Epithelial cell of proximal tubule (primary cell): ENCODE data around the gene LTBP4. TPM values are rescaled to one million over a fixed set of nuclear protein-coding genes. Genes with fewer than 3 reads are reported as not detected.
A peak's percentile ranks its signal among the peaks of the same experiment; 100 is the strongest.

ENCODE experiments used
- DNase-seq: peaks from one replicate; pipeline ENCODE4 v3.0.0-alpha.2; 2011; ENCODE audit warnings: low read depth
- H3K4me3 ChIP-seq: 2 replicates; pipeline ENCODE4 v1.5.1; 2011; ENCODE audit warnings: low read depth, mild to moderate bottlenecking, low read length
- total RNA-seq: library from RNA; depleted of rRNA; stranded (reverse); fragments of >200 nt; gene quantifications from 2 replicates; pipeline ENCODE4 v1.2.3, GENCODE V29; 2015
- TF ChIP-seq, protein P1 (sequence below): conservative IDR thresholded peaks from 2 replicates; pipeline ENCODE4 v1.5.1; 2012; ENCODE audit warnings: low read depth, mild to moderate bottlenecking, low read length

Gene LTBP4
- total RNA-seq, 1 donor from 2014 or later, result 149 TPM

DNA sequence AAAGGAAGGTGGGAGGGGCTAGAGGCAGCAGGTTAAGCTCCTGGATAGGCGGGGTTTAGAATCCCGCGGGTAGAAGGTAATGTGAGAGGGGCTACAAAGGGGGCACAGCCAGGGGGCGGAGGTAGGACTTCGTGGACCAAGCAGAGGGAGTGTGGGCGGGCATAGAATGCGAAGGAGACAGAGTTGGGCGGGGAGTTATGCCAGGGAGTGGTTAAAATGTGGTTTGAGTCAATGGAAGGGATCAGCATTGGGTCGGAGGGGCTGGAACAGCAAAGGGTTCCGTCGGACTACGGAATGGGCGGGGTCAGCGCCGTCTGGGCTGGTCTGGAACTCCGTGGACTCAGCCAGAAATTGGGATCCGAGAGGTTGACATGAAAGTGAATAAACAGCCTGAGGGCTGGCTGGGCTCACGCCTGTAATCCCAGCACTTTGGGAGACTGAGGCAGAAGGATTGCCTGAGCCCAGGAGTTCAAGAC, 3.0 kb downstream of the LTBP4 start:
- DNase-seq, result no peak
- H3K4me3 ChIP-seq, result peak overlapping the region; percentile 11
- TF ChIP-seq, protein P1, sequence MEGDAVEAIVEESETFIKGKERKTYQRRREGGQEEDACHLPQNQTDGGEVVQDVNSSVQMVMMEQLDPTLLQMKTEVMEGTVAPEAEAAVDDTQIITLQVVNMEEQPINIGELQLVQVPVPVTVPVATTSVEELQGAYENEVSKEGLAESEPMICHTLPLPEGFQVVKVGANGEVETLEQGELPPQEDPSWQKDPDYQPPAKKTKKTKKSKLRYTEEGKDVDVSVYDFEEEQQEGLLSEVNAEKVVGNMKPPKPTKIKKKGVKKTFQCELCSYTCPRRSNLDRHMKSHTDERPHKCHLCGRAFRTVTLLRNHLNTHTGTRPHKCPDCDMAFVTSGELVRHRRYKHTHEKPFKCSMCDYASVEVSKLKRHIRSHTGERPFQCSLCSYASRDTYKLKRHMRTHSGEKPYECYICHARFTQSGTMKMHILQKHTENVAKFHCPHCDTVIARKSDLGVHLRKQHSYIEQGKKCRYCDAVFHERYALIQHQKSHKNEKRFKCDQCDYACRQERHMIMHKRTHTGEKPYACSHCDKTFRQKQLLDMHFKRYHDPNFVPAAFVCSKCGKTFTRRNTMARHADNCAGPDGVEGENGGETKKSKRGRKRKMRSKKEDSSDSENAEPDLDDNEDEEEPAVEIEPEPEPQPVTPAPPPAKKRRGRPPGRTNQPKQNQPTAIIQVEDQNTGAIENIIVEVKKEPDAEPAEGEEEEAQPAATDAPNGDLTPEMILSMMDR, result no peak

DNA sequence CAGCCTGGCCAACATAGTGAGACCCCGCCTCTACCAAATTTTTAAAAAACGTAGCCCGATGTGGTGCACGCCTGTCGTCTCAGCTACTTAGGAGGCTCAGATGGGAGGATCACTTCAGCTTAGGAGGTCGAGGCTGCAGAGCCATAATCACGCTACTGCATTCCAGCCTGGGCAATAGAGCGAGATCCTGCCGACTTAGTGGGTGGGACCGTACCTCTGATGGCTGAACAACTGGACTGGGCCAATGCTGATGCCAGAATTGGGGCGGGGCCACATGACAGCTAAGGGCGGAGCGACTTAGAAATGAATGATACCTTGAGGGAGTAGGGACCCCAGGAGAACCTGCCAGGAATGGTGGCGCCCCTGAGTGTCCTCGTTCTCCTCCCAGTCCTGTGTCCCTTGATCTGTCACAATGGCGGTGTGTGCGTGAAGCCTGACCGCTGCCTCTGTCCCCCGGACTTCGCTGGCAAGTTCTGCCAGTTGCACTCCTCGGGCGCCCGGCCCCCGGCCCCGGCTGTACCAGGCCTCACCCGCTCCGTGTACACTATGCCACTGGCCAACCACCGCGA, 3.6 kb downstream of the LTBP4 start:
- H3K4me3 ChIP-seq, result peak overlapping the region; percentile 67
- DNase-seq, result no peak
- TF ChIP-seq, protein P1, result no peak

DNA sequence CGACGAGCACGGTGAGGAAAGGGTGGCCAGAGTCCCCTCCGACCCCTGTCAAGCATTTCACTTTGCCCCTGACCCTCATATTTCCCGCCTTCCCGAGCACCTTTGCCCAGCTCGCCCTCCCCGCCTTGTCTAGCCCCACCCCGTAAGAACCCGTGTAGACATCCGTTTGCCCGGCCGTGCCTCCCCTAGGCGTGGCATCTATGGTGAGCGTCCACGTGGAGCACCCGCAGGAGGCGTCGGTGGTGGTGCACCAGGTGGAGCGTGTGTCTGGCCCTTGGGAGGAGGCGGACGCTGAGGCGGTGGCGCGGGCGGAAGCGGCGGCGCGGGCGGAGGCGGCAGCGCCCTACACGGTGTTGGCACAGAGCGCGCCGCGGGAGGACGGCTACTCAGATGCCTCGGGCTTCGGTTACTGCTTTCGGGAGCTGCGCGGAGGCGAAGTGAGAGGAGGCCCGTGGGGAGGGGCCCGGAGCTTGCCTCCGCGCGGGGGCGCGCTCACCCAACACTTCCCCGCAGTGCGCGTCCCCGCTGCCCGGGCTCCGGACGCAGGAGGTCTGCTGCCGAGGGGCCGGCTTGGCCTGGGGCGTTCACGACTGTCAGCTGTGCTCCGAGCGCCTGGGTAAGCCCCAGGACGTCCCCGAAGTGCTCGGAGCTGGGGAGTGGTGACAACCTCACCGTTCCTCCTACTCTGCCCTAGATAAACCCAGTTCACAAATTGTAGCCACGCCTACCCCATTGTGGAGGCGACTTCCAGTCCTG, 4.2 kb downstream of the LTBP4 start:
- DNase-seq, result no peak
- TF ChIP-seq, protein P1, result peak; percentile 27
- peak overlapping the region; percentile 67 for H3K4me3 ChIP-seq

DNA sequence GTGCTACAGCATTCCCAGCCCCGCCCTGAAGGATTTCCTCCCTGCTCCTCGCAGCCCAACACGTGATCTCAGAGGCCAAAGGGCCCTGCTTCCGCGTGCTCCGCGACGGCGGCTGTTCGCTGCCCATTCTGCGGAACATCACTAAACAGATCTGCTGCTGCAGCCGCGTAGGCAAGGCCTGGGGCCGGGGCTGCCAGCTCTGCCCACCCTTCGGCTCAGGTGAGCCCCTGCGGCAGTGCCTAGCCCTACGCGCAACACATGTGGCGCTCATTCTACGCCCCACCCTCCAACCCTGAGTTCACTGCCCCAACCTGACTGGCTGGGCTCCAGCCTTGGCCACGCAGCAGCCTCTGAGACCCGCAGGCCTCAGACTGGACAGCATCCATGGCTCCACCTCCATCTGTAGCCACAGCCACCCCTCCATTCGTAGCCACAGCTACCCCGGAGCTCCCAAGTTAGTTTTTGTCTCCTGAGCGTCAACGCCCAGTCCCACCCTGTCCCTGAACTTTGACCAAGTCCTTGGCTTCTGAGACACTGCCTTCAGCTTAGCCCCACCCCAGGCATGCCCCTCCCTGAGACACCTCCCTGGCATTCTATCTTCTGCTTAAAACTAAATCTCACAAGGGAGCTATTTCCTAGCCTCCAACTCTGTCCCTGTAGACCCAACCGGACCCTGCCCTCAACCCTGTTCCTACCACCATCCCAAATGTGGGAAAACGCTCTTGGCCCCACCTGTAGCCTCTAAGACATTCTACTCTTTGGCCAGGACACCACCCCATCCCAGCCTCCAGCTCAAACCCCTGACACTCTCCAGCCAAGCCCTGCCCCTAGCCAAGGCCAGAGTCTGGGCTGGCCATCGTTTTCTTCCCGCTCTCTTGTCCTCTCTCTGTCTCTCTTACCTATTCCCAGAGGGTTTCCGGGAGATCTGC, 6.4 kb downstream of the LTBP4 start:
- TF ChIP-seq, protein P1, result no peak
- no peak for DNase-seq
- no peak overlapping the region for H3K4me3 ChIP-seq

DNA sequence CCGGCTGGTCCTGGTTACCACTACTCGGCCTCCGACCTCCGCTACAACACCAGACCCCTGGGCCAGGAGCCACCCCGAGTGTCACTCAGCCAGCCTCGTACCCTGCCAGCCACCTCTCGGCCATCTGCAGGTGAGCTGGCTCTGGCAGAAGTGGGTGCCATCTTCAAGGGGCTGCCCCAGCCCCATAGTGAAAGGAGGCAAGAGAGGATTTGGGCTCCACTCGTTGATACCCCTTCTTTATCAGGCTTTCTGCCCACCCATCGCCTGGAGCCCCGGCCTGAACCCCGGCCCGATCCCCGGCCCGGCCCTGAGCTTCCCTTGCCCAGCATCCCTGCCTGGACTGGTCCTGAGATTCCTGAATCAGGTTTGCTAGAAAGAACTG, 7.1 kb downstream of the LTBP4 start:
- TF ChIP-seq, protein P1, result no peak
- no peak overlapping the region for H3K4me3 ChIP-seq
- no peak for DNase-seq

DNA sequence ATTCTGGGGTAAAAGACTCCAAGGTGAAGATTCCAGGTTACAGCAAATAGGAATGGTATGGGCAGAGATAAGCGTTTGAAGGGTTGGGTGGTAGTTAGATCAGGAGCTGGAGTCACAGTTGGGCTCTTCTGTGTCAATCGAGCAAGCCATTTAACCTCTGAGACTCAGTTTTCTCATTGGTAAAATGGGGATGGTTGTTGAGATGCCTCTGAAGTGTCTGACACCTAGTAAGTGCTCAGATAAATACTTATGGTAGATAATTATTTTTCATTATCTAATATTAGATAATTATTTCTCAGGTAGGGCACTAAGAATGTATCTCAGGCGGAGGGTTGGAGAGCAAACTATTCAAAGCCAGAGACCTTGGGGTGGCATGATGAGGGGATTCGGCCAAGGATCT, 7.8 kb downstream of the LTBP4 start:
- peak overlapping the region; percentile 63 for H3K4me3 ChIP-seq
- no peak for DNase-seq
- TF ChIP-seq, protein P1, result no peak
